Breast epithelium (tissue), 4 donors: ENCODE data around the gene PKD1L1. TPM values are rescaled to one million over a fixed set of nuclear protein-coding genes. Genes with fewer than 3 reads are reported as not detected.

Experiments
- DNase-seq, 2 donors: peaks; one replicate each; pipeline ENCODE4 v3.0.0-alpha.2; 2019; ENCODE audit warnings: low spot score in 2 of 2
- H3K27ac ChIP-seq, 2 donors: fragments of 200-600 bp; sonication (generic) in 1 of 2; one replicate each; pipeline ENCODE4 v1.5.1; 2016 to 2019; ENCODE audit warnings: mild to moderate bottlenecking in 1 of 2
- H3K27me3 ChIP-seq, 2 donors: fragments of 200-600 bp; sonication (generic) in 1 of 2; one replicate each; pipeline versions ENCODE4 v1.5.1 to v1.6.0; 2017 to 2019; ENCODE audit warnings: control low read depth in 1 of 2, mild to moderate bottlenecking in 1 of 2
- H3K36me3 ChIP-seq: fragments of 200-600 bp; one replicate; pipeline ENCODE4 v1.5.1; 2019
- H3K4me1 ChIP-seq, 2 donors: fragments of 200-600 bp; sonication (generic); one replicate each; pipeline ENCODE4 v1.5.1; 2016 to 2019; ENCODE audit warnings: control low read depth in 1 of 2
- H3K4me3 ChIP-seq, 3 donors: fragments of 200-600 bp; sonication (generic); 1 replicate in 2 of 3; 2 replicates in 1 of 3; pipeline ENCODE4 v1.5.1; 2016 to 2019; ENCODE audit warnings: mild to moderate bottlenecking in 3 of 3, moderate library complexity in 2 of 3
- H3K9me3 ChIP-seq, 2 donors: fragments of 200-600 bp; sonication (generic) in 1 of 2; one replicate each; pipeline ENCODE4 v1.5.1; 2016 to 2019; ENCODE audit warnings: control low read depth in 1 of 2
- CTCF ChIP-seq, 3 donors: fragments of 450-650 bp; IDR thresholded peaks; one replicate each; pipeline ENCODE4 v1.5.1; 2016 to 2017; ENCODE audit warnings: antibody characterized with exemption in 3 of 3, mild to moderate bottlenecking in 3 of 3, moderate library complexity in 3 of 3
- POLR2A ChIP-seq: fragments of 450-650 bp; IDR thresholded peaks from one replicate; pipeline ENCODE4 v1.6.1; 2016; ENCODE audit warnings: antibody characterized with exemption, mild to moderate bottlenecking, moderate library complexity
- POLR2AphosphoS5 ChIP-seq, 3 donors: sonication (generic); formaldehyde crosslinking; IDR thresholded peaks; one replicate each; pipeline ENCODE4 v1.6.1; 2017; ENCODE audit warnings: antibody characterized with exemption in 3 of 3
- intact Hi-C: fragments of 100-400 bp; cut with DNase I; formaldehyde crosslinking; loops from one replicate; pipeline ENCODE4 v1.15.1; 2023; ENCODE audit warnings: low total_unique reads
- total RNA-seq, 3 donors: library from RNA; depleted of rRNA; stranded (reverse); fragments of >200 nt; gene quantifications; one replicate each; pipeline ENCODE4 v1.1.0, GENCODE V29; 2016

PKD1L1 gene
- total RNA-seq, 3 donors from 2014 or later = 0.32 to 0.44 (median 0.33) TPM

- TF ChIP-seq CTCF (IDR thresholded peaks at IDR 0.05) (no peak), POLR2AphosphoS5 (IDR thresholded peaks at IDR 0.05) (no peak), POLR2A (no peak)
- intact Hi-C loops = no loop called here
- Histone ChIP-seq H3K27me3 (no peaks in the 10 kb centered on the region), H3K9me3 (no peaks in the 10 kb centered on the region), H3K4me1 (no peaks in the 10 kb centered on the region), H3K4me3 (no peak overlapping the region), H3K27ac (no peak overlapping the region), H3K36me3 (no peaks in the 10 kb centered on the region)
- no peak for DNase-seq
These were observed 74.5 kb downstream of the PKD1L1 start for GRCh38 chr7:47873762-47874161.

DNA sequence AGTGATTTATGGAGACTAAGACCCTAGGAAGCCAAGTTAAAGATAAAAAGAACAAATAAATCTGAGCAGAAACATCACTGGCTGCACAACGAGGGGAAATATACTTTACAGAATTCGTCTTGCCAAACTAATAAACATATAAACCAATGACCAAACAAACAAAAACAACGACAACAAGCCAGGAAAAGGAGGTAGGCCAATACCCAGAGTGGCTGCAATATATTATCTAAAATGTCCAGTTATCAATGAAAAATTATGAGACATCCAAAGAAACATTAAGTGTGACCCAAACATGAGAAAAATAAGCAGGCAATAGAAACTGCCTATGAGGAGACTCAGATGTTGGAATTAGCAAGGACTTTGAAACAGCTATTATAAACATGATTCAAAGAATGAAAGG is 81.0 kb downstream of the PKD1L1 start:
- H3K4me1 ChIP-seq = no peaks in the 10 kb centered on the region
- TF ChIP-seq CTCF (IDR thresholded peaks at IDR 0.05) = no peak
- TF ChIP-seq POLR2A = no peak
- no peak for TF ChIP-seq POLR2AphosphoS5 (IDR thresholded peaks at IDR 0.05)
- no peak overlapping the region for H3K27ac ChIP-seq
- no peaks in the 10 kb centered on the region for H3K36me3 ChIP-seq
- H3K9me3 ChIP-seq = no peaks in the 10 kb centered on the region
- intact Hi-C loops = no loop called here
- DNase-seq = no peak
- no peaks in the 10 kb centered on the region for H3K27me3 ChIP-seq
- H3K4me3 ChIP-seq = no peak overlapping the region

GRCh38 chr7:47866120-47866519 is 82.1 kb downstream of the PKD1L1 start:
- intact Hi-C loops = no loop called here
- Histone ChIP-seq H3K27ac (no peak overlapping the region), H3K4me1 (no peaks in the 10 kb centered on the region)

DNA sequence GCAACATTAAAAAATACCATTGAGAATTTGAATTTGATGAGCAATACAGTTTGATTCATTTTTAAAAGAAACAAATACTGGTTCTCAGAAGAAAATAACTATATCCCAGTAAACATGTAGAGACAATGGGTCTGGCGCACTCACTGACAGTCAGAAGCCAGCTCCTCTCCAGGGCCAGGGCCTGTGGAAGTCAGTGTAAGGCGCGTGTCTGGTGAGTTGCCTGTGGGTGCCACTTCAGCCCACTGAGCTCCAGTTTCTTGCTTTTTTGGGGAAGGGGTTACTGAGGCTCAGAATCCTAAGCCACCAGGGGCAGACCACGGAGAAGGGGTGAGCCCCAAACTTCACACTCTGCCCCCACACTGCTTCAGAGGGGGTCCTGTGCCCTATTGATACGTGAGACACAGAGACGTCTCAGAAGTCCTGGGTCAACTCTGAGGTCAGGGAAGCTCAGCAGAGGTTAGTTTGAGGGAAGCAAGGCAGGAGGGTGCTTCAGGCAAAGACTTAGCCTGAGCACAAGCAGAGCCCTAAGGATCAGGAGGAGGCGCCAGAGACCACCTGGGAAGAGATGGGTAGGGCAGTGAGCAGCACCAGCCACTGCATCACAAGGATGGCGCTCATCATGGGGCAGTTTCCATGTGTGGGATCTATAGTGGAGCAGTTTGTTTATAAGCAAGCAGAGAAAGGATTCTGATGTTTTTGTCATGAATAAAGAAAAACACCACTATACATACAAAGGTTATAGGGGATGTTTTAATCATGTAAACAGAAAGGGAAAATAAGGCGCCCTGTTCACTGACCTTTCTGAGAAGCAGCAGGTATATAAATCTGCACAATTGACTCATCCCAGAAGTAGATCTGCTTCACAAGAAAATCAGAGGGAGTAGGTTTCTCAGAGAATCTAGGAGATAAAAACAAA is 95.7 kb downstream of the PKD1L1 start:
- Histone ChIP-seq H3K27me3 (no peaks in the 10 kb centered on the region), H3K36me3 (no peaks in the 10 kb centered on the region), H3K27ac (no peak overlapping the region), H3K9me3 (no peaks in the 10 kb centered on the region), H3K4me1 (no peaks in the 10 kb centered on the region), H3K4me3 (no peak overlapping the region)
- TF ChIP-seq POLR2A = no peak
- no peak for TF ChIP-seq CTCF (IDR thresholded peaks at IDR 0.05)
- TF ChIP-seq POLR2AphosphoS5 (IDR thresholded peaks at IDR 0.05) = no peak
- intact Hi-C loops = no loop called here
- no peak for DNase-seq

More at GRCh38 chr7:47866120-47866519, 82.1 kb downstream of the PKD1L1 start:
- no peak overlapping the region for H3K4me3 ChIP-seq
- no peaks in the 10 kb centered on the region for H3K27me3 ChIP-seq
- DNase-seq = no peak
- TF ChIP-seq POLR2A (no peak), CTCF (IDR thresholded peaks at IDR 0.05) (no peak)
- no peaks in the 10 kb centered on the region for H3K36me3 ChIP-seq
- H3K9me3 ChIP-seq = no peaks in the 10 kb centered on the region

DNA sequence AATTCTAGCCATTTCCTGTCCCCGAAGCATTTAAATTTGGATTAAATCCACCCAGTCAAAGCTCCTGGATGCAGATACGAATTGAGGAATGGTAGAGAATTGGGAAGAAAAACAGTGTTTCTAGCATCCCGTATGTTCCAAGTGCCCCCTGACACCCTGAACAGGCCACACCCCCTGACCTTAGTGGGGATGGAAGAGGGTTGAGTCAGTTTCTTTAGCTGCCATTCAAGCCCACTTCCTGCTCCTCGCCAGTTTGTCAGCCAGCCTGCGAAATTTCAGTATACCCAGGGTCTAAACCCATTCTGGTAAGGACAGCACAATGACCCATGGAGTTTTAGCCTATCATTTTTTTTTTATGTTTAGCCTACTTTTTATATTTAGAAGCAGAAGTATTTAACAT is 101.1 kb downstream of the PKD1L1 start:
- Histone ChIP-seq H3K4me1 (no peaks in the 10 kb centered on the region), H3K27ac (no peak overlapping the region), H3K4me3 (no peak overlapping the region), H3K36me3 (no peaks in the 10 kb centered on the region), H3K9me3 (no peaks in the 10 kb centered on the region), H3K27me3 (no peaks in the 10 kb centered on the region)
- no peak for TF ChIP-seq POLR2A
- TF ChIP-seq CTCF (IDR thresholded peaks at IDR 0.05) = no peak
- no peak for TF ChIP-seq POLR2AphosphoS5 (IDR thresholded peaks at IDR 0.05)
- DNase-seq = no peak
- intact Hi-C loops = no loop called here
